Lung (tissue), 13 donors: ENCODE measurements around the gene BRCA2. TPM values are rescaled to one million over a fixed set of nuclear protein-coding genes. Genes with fewer than 3 reads are reported as not detected.

Experiments used
- ATAC-seq: fragments of 200-7000 bp; cut with Tn5 transposase; one replicate; pipeline ENCODE4 v1.9.1; 2020; ENCODE audit warnings: moderate number of reproducible peaks; ENCODE audit not compliant: insufficient read depth, low FRiP score
- DNase-seq, 3 donors: peaks; one replicate each; pipeline ENCODE4 v3.0.0-alpha.2; 2013 to 2017
- H3K27ac ChIP-seq, 2 donors: one replicate each; pipeline ENCODE4 v1.5.1; 2013; ENCODE audit warnings: mild to moderate bottlenecking in 2 of 2, moderate library complexity in 2 of 2, control low read depth in 1 of 2, inconsistent platforms in 1 of 2, low read depth in 1 of 2, low read length in 1 of 2
- H3K27me3 ChIP-seq, 3 donors: one replicate each; pipeline ENCODE4 v1.5.1; 2013; ENCODE audit warnings: low read length in 2 of 3; ENCODE audit not compliant: control insufficient read depth in 3 of 3, insufficient read depth in 3 of 3
- H3K36me3 ChIP-seq, 4 donors: one replicate each; pipeline ENCODE4 v1.5.1; 2013; ENCODE audit warnings: low read length in 4 of 4, mild to moderate bottlenecking in 1 of 4, moderate library complexity in 1 of 4; ENCODE audit not compliant: control insufficient read depth in 4 of 4, insufficient read depth in 4 of 4
- H3K4me1 ChIP-seq, 5 donors: one replicate each; pipeline ENCODE4 v1.5.1; 2013; ENCODE audit warnings: low read length in 5 of 5, mild to moderate bottlenecking in 2 of 5, moderate library complexity in 1 of 5; ENCODE audit not compliant: control insufficient read depth in 5 of 5, insufficient read depth in 5 of 5
- H3K4me3 ChIP-seq: one replicate; pipeline ENCODE4 v1.5.1; 2013; ENCODE audit warnings: mild to moderate bottlenecking, control low read depth, moderate library complexity
- H3K9ac ChIP-seq, 2 donors: one replicate each; pipeline ENCODE4 v1.5.1; 2013; ENCODE audit warnings: low read length in 2 of 2, control low read depth in 1 of 2; ENCODE audit not compliant: insufficient read depth in 1 of 2
- H3K9me3 ChIP-seq, 4 donors: one replicate each; pipeline ENCODE4 v1.5.1; 2013; ENCODE audit warnings: low read length in 3 of 4, mild to moderate bottlenecking in 1 of 4, moderate library complexity in 1 of 4; ENCODE audit not compliant: control insufficient read depth in 4 of 4, insufficient read depth in 3 of 4
- WGBS, 2 donors: extraction: QIAGEN DNeasy Blood & Tissue Kit; methylation state at CpG; one replicate each; pipeline ENCODE4 v1.1.7; 2013; 5-methylcytosine and 5-hydroxymethylcytosine counted together
- polyA plus RNA-seq, 2 donors: library from polyadenylated mRNA; stranded (reverse); fragments of 200-250 nt; gene quantifications; one replicate each; pipeline ENCODE4 v1.2.1, GENCODE V29; 2013
- small RNA-seq: library from RNA; depleted of rRNA; stranded (forward); fragments of <200 nt; gene quantifications from one replicate; pipeline ENCODE3, GENCODE V24; 2014; ENCODE audit warnings: low replicate concordance
- total RNA-seq, 2 donors: library from RNA; depleted of rRNA in 1 of 2; stranded (reverse); fragments of >200 nt in 1 of 2; gene quantifications; one replicate each; pipeline ENCODE4 v1.2.1, GENCODE V29; 2014 to 2021
- TF ChIP-seq, protein P1 (sequence below): IDR thresholded peaks from 2 replicates; pipeline ENCODE4 v1.5.1; 2012; ENCODE audit warnings: mild to moderate bottlenecking; ENCODE audit errors: control extremely low read depth, extremely low read depth
- donor health status: control.
- donor health status: control.
- donor health status: Bipolar disorder and iron deficiency.
- donor health status: healthy.
- donor health status: DM: yes; HTN: yes; CAD: no.

BRCA2 gene
- total and polyA plus RNA-seq, 4 donors = 0.85 to 12.8 (median 2.4) TPM

- Histone ChIP-seq H3K36me3 (peaks cover 0 to 4% (median 1%) of the 10 kb centered on the region in 4 donors), H3K9me3 (no peaks in the 10 kb centered on the region), H3K27ac (no peak overlapping the region), H3K4me3 (no peak overlapping the region), H3K27me3 (no peaks in the 10 kb centered on the region), H3K4me1 (peaks cover 0 to 8% (median 3%) of the 10 kb centered on the region in 5 donors), H3K9ac (no peak overlapping the region)
- no peak for DNase-seq
- ATAC-seq = no peak
- TF ChIP-seq, protein P1, sequence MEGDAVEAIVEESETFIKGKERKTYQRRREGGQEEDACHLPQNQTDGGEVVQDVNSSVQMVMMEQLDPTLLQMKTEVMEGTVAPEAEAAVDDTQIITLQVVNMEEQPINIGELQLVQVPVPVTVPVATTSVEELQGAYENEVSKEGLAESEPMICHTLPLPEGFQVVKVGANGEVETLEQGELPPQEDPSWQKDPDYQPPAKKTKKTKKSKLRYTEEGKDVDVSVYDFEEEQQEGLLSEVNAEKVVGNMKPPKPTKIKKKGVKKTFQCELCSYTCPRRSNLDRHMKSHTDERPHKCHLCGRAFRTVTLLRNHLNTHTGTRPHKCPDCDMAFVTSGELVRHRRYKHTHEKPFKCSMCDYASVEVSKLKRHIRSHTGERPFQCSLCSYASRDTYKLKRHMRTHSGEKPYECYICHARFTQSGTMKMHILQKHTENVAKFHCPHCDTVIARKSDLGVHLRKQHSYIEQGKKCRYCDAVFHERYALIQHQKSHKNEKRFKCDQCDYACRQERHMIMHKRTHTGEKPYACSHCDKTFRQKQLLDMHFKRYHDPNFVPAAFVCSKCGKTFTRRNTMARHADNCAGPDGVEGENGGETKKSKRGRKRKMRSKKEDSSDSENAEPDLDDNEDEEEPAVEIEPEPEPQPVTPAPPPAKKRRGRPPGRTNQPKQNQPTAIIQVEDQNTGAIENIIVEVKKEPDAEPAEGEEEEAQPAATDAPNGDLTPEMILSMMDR = no peak
Measured at GRCh38 chr13:32447894-32448623, 132.8 kb downstream of the BRCA2 start.

DNA sequence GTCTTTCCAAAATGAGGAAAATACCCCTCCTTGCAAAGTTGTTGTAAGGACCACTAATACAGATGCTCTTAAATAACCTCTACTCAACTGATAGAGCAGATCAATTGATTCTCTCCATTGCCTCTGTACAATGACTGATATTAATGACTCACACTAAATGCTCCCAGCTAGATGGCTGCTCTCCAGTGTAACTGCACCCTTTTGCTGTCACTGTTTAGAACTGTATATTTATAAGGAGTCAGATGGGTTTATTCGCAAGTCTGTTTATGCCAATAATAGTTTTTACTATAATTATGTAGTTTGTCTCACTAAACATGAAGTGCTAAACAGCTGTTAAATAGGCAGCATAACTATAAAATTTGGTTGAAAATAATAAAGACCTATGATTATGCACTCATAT lies 133.7 kb downstream of the BRCA2 start:
- DNase-seq (no peak), ATAC-seq (no peak)
- H3K27me3 ChIP-seq = no peaks in the 10 kb centered on the region
- H3K9ac ChIP-seq = no peak overlapping the region
- H3K36me3 ChIP-seq = peaks cover 0 to 4% (median 1%) of the 10 kb centered on the region in 4 donors
- no peaks in the 10 kb centered on the region for H3K9me3 ChIP-seq
- no peak overlapping the region for H3K27ac ChIP-seq
- TF ChIP-seq, protein P1 = no peak
- H3K4me3 ChIP-seq = no peak overlapping the region
- WGBS, 2 donors = 96 to 98% methylated on average over 1 of the region's 1 CpG
- H3K4me1 ChIP-seq = peaks cover 0 to 13% (median 3%) of the 10 kb centered on the region in 5 donors

Small RNAs within 50 kb of the gene (small RNA-seq; reads per million reads assigned to genes)
- gene RF00190 = not detected

Other genes with a start within 250 kb of the BRCA2 start
- gene ZAR1L, start 145 bp upstream of the BRCA2 start, total RNA-seq = not detected
- not detected for gene ZAR1L, start 145 bp upstream of the BRCA2 start, polyA plus RNA-seq
- gene N4BP2L1, start 112.6 kb downstream of the BRCA2 start, total RNA-seq = 10 to 100 TPM; 12.4 to 81.8 TPM
- gene N4BP2L1, start 112.6 kb downstream of the BRCA2 start, polyA plus RNA-seq = 10 to 100 TPM; 12.6 to 21.6 TPM
- 100 to 1,000 TPM in 1 of 2 donors, 10 to 100 TPM in 1; 87.5 to 402 TPM for gene N4BP2L2, start 223.3 kb downstream of the BRCA2 start, total RNA-seq
- gene N4BP2L2, start 223.3 kb downstream of the BRCA2 start, polyA plus RNA-seq = 10 to 100 TPM; 41.1 to 62.6 TPM